Liver (tissue), 9 donors: ENCODE data around the gene KMT5B. TPM values are rescaled to one million over a fixed set of nuclear protein-coding genes. Genes with fewer than 3 reads are reported as not detected.

Source experiments
- DNase-seq: peaks from one replicate; pipeline ENCODE4 v3.0.0-alpha.2; 2017; ENCODE audit warnings: low spot score
- H3K27ac ChIP-seq, 2 donors: one replicate each; pipeline ENCODE4 v1.7.0; 2013; ENCODE audit warnings: inconsistent platforms in 2 of 2, low read length in 2 of 2, control low read depth in 1 of 2, low read depth in 1 of 2, mild to moderate bottlenecking in 1 of 2
- H3K27me3 ChIP-seq, 4 donors: one replicate each; pipeline versions ENCODE4 v1.6.1 to v1.7.0; 2013; ENCODE audit warnings: low read length in 3 of 4, inconsistent platforms in 1 of 4, mild to moderate bottlenecking in 1 of 4, moderate library complexity in 1 of 4; ENCODE audit not compliant: control insufficient read depth in 4 of 4, insufficient read depth in 4 of 4
- H3K36me3 ChIP-seq, 4 donors: one replicate each; pipeline versions ENCODE4 v1.6.1 to v1.7.0; 2013; ENCODE audit warnings: low read length in 3 of 4, mild to moderate bottlenecking in 3 of 4, low read depth in 1 of 4, moderate library complexity in 1 of 4; ENCODE audit not compliant: control insufficient read depth in 4 of 4, insufficient read depth in 3 of 4
- H3K4me1 ChIP-seq, 4 donors: one replicate each; pipeline versions ENCODE4 v1.6.1 to v1.7.0; 2013; ENCODE audit warnings: low read length in 3 of 4, mild to moderate bottlenecking in 3 of 4, moderate library complexity in 1 of 4; ENCODE audit not compliant: control insufficient read depth in 4 of 4, insufficient read depth in 4 of 4
- H3K4me3 ChIP-seq, 3 donors: one replicate each; pipeline versions ENCODE4 v1.6.1 to v1.7.0; 2013; ENCODE audit warnings: low read length in 3 of 3, control low read depth in 1 of 3, low read depth in 1 of 3, mild to moderate bottlenecking in 1 of 3
- H3K9ac ChIP-seq, 2 donors: one replicate each; pipeline ENCODE4 v1.7.0; 2013; ENCODE audit warnings: low read length in 2 of 2, mild to moderate bottlenecking in 2 of 2, moderate library complexity in 2 of 2, control low read depth in 1 of 2, low read depth in 1 of 2
- H3K9me3 ChIP-seq, 4 donors: one replicate each; pipeline versions ENCODE4 v1.6.1 to v1.7.0; 2013; ENCODE audit warnings: low read length in 3 of 4; ENCODE audit not compliant: control insufficient read depth in 4 of 4
- ATF3 ChIP-seq: IDR thresholded peaks from 2 replicates; pipeline ENCODE4 v1.6.1; 2016; ENCODE audit warnings: antibody characterized with exemption
- CTCF ChIP-seq: fragments of 150-350 bp; IDR thresholded peaks from 2 replicates; pipeline ENCODE4 v1.5.1; 2017; ENCODE audit warnings: improper control_type of control experiment, low read depth, low read length; ENCODE audit not compliant: missing input control
- EGR1 ChIP-seq, 2 donors: IDR thresholded peaks; 2 replicates each; pipeline ENCODE4 v1.6.1; 2016 to 2018; ENCODE audit warnings: antibody characterized with exemption in 2 of 2, low read depth in 2 of 2
- FOXA1 ChIP-seq: IDR thresholded peaks from 2 replicates; pipeline ENCODE4 v1.6.1; 2016; ENCODE audit warnings: antibody characterized with exemption
- FOXA2 ChIP-seq: IDR thresholded peaks from 2 replicates; pipeline ENCODE4 v1.6.1; 2016; ENCODE audit warnings: antibody characterized with exemption
- GABPA ChIP-seq, 2 donors: IDR thresholded peaks in 1 of 2; conservative IDR thresholded peaks in 1 of 2; 2 replicates each; pipeline ENCODE4 v1.6.1; 2016; ENCODE audit warnings: antibody characterized with exemption in 2 of 2, mild to moderate bottlenecking in 1 of 2, moderate library complexity in 1 of 2
- HNF4A ChIP-seq, 2 donors: conservative IDR thresholded peaks; 2 replicates each; pipeline ENCODE4 v1.6.1; 2016; ENCODE audit warnings: antibody characterized with exemption in 2 of 2, mild to moderate bottlenecking in 2 of 2
- HNF4G ChIP-seq: IDR thresholded peaks from 2 replicates; pipeline ENCODE4 v1.6.1; 2016; ENCODE audit warnings: antibody characterized with exemption
- JUND ChIP-seq, 2 donors: IDR thresholded peaks; 2 replicates each; pipeline ENCODE4 v1.6.1; 2016; ENCODE audit warnings: antibody characterized with exemption in 2 of 2
- MAX ChIP-seq: IDR thresholded peaks from 2 replicates; pipeline ENCODE4 v1.6.1; 2016; ENCODE audit warnings: antibody characterized with exemption
- NR2F2 ChIP-seq: IDR thresholded peaks from 2 replicates; pipeline ENCODE4 v1.6.1; 2016; ENCODE audit warnings: antibody characterized with exemption
- REST ChIP-seq: IDR thresholded peaks from 2 replicates; pipeline ENCODE4 v1.6.1; 2016; ENCODE audit warnings: antibody characterized with exemption, mild to moderate bottlenecking
- RXRA ChIP-seq, 2 donors: IDR thresholded peaks; 2 replicates each; pipeline ENCODE4 v1.6.1; 2017 to 2018; ENCODE audit warnings: antibody characterized with exemption in 2 of 2, mild to moderate bottlenecking in 1 of 2
- TAF1 ChIP-seq: conservative IDR thresholded peaks from 2 replicates; pipeline ENCODE4 v1.6.1; 2016; ENCODE audit warnings: antibody characterized with exemption, mild to moderate bottlenecking
- ZBTB33 ChIP-seq: IDR thresholded peaks from 2 replicates; pipeline ENCODE4 v1.6.1; 2016; ENCODE audit warnings: antibody characterized with exemption
- WGBS: extraction: QIAGEN DNeasy Blood & Tissue Kit; methylation state at CpG from one replicate; pipeline ENCODE4 v1.1.7; 2013; 5-methylcytosine and 5-hydroxymethylcytosine counted together
- polyA plus RNA-seq, 2 donors: library from polyadenylated mRNA; stranded (reverse) in 1 of 2; unstranded in 1 of 2; fragments of 200-250 nt in 1 of 2; fragments of >200 nt in 1 of 2; fragmentation: Nextera tagmentation in 1 of 2; extraction: Ambion mirVana in 1 of 2; gene quantifications; one replicate each; pipeline versions ENCODE4 v1.2.1 to v1.2.3, GENCODE V29; 2013 to 2015
- total RNA-seq, 2 donors: library from RNA; depleted of rRNA; stranded (reverse); fragments of >200 nt; gene quantifications; one replicate each; pipeline ENCODE4 v1.2.3, GENCODE V29; 2014
- donor health status: healthy.
- donor health status: healthy.
- donor health status: healthy.
- donor health status: healthy.
- donor health status: healthy.

The KMT5B gene
- total and polyA plus RNA-seq, 4 donors = 8.7 to 33.8 (median 14.8) TPM

GRCh38 chr11:68194675-68195294 is 18.3 kb downstream of the KMT5B start:
- no peak overlapping the region for H3K9ac ChIP-seq
- no peaks in the 10 kb centered on the region for H3K9me3 ChIP-seq
- H3K36me3 ChIP-seq = no peaks in the 10 kb centered on the region
- WGBS = 96% methylated on average over 3 of the region's 3 CpGs
- peaks cover 0 to 14% (median 9%) of the 10 kb centered on the region in 4 donors for H3K4me1 ChIP-seq
- no peaks in the 10 kb centered on the region for H3K27me3 ChIP-seq
- no peak for DNase-seq
- H3K4me3 ChIP-seq = no peak overlapping the region
- H3K27ac ChIP-seq = no peak overlapping the region
- no peak for TF ChIP-seq REST
- no peak for TF ChIP-seq EGR1 (IDR thresholded peaks at IDR 0.05; ENCODE audit: low read depth in 2 of 2)
- no peak for TF ChIP-seq FOXA2
- TF ChIP-seq HNF4G = no peak
- no peak for TF ChIP-seq CTCF
- TF ChIP-seq HNF4A (conservative IDR thresholded peaks at IDR 0.05) = no peak
- TF ChIP-seq RXRA (IDR thresholded peaks at IDR 0.05) = no peak
- TF ChIP-seq ATF3 = no peak
- no peak for TF ChIP-seq TAF1
- TF ChIP-seq FOXA1 = no peak
- no peak for TF ChIP-seq NR2F2
- no peak for TF ChIP-seq GABPA (IDR thresholded peaks at IDR 0.05 in 1 of 2, conservative IDR thresholded peaks at IDR 0.05 in 1 of 2)
- no peak for TF ChIP-seq JUND (IDR thresholded peaks at IDR 0.05)
- no peak for TF ChIP-seq ZBTB33

GRCh38 chr11:68193018-68193417 is 20.1 kb downstream of the KMT5B start:
- H3K4me1 ChIP-seq = peaks cover 0 to 14% (median 9%) of the 10 kb centered on the region in 4 donors
- H3K9me3 ChIP-seq = no peaks in the 10 kb centered on the region
- H3K36me3 ChIP-seq = peaks cover 0 to 2% (median 0%) of the 10 kb centered on the region in 4 donors
- H3K4me3 ChIP-seq = no peak overlapping the region
- no peak for DNase-seq
- H3K9ac ChIP-seq = no peak overlapping the region
- no peak for TF ChIP-seq JUND (IDR thresholded peaks at IDR 0.05)
- no peak for TF ChIP-seq FOXA2
- no peak for TF ChIP-seq ATF3
- TF ChIP-seq CTCF = no peak
- no peak for TF ChIP-seq ZBTB33
- no peak for TF ChIP-seq RXRA (IDR thresholded peaks at IDR 0.05)
- TF ChIP-seq HNF4G = no peak
- no peak for TF ChIP-seq EGR1 (IDR thresholded peaks at IDR 0.05; ENCODE audit: low read depth in 2 of 2)
- TF ChIP-seq TAF1 = no peak
- no peak for TF ChIP-seq NR2F2
- TF ChIP-seq MAX = no peak
- no peak for TF ChIP-seq HNF4A (conservative IDR thresholded peaks at IDR 0.05)
- no peaks in the 10 kb centered on the region for H3K27me3 ChIP-seq
- no peak overlapping the region for H3K27ac ChIP-seq
- WGBS = 92% methylated on average over 5 of the region's 5 CpGs
